ENCODE data around the gene SLC6A8. TPM values are rescaled to one million over a fixed set of nuclear protein-coding genes. Genes with fewer than 3 reads are reported as not detected.
A peak's percentile ranks its signal among the peaks of the same experiment; 100 is the strongest.
"Not testable (repeated sequence)": the region's sequence is repeated elsewhere in the genome, so short reads cannot be mapped to it uniquely, and the experiment has no call there.

SLC6A8 gene
- total RNA-seq, 4 donors from 2014 or later = 26.5 to 43.5 (median 34.5) TPM

DNA sequence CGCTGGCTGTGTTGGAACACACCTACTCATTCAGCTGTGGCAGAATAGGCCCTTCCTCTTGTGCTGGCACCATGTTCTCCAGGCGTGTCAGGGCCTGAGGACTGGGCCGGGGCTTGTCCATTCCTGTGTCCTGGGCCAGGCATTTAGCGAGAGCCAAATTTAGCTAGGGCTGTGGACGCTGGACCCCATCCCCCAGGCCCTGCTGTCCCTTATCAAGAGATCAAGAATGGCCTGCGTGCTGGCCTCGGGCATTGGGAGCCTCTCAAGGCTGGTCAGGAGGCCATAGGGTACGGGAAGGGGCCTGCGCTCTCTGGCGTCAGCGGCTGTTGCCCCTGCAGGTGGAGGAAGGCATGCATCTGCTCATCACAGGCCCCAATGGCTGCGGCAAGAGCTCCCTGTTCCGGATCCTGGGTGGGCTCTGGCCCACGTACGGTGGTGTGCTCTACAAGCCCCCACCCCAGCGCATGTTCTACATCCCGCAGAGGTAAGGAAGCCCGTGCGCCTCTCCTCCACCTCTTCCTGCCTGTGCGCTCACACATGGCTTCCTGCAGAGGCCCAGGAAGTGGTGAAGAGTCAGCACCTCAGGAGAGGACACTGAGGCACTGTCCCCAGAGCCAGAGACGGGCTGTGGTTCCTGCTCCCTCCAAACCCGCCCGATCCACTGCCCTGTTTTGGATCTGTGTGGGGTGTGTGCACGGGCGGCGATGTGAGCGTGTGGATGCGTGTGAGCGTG is 52.2 kb downstream of the SLC6A8 start:
- no peak overlapping the region for H3K4me3 ChIP-seq (ENCODE audit: low read depth, poor library complexity, severe bottlenecking)
- TF ChIP-seq, protein P1, sequence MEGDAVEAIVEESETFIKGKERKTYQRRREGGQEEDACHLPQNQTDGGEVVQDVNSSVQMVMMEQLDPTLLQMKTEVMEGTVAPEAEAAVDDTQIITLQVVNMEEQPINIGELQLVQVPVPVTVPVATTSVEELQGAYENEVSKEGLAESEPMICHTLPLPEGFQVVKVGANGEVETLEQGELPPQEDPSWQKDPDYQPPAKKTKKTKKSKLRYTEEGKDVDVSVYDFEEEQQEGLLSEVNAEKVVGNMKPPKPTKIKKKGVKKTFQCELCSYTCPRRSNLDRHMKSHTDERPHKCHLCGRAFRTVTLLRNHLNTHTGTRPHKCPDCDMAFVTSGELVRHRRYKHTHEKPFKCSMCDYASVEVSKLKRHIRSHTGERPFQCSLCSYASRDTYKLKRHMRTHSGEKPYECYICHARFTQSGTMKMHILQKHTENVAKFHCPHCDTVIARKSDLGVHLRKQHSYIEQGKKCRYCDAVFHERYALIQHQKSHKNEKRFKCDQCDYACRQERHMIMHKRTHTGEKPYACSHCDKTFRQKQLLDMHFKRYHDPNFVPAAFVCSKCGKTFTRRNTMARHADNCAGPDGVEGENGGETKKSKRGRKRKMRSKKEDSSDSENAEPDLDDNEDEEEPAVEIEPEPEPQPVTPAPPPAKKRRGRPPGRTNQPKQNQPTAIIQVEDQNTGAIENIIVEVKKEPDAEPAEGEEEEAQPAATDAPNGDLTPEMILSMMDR (IDR thresholded peaks at IDR 0.05) = no peak
- no peak for TF ChIP-seq POLR2A (IDR thresholded peaks at IDR 0.05)
- 80 to 84% methylated on average over 6 to 29 of the region's 29 CpGs for WGBS, 2 donors
- intact Hi-C loops (cut with DNase I; ENCODE audit: low total_unique reads) = no loop called here
- DNase-seq (ENCODE audit: low spot score in 2 of 2) = no peak

DNA sequence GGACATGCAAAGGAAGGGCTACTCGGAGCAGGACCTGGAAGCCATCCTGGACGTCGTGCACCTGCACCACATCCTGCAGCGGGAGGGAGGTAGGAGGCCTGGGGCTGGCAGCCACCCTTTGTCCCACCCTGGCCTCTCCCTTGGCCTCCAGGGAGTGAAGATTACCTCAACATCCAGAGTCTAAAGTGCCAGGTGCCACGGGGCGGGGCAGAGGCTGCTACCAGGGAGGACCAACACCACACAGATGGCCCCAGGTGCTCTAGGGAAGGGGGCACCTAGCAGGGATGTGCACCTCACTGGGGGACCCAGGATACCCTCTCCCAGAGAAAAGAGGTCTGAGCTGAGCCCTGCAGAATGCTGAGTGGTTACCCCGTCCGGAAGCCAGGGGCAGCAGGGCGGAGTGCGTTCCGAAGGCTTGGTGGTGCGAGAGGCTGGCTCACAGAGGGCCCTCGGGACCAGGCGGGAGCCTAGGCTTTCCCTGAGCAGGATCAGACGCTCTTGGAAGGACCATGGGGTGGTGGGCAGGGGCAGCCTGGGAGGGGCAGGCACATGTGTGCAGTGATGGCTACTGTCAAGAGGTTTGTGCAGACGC is 53.0 kb downstream of the SLC6A8 start:
- DNase-seq (ENCODE audit: low spot score in 2 of 2) = peak in 1 of 2 donors; percentile 70
- no peak overlapping the region for H3K4me3 ChIP-seq (ENCODE audit: low read depth, poor library complexity, severe bottlenecking)
- TF ChIP-seq, protein P1 (IDR thresholded peaks at IDR 0.05) = no peak
- no peak for TF ChIP-seq POLR2A (IDR thresholded peaks at IDR 0.05)
- intact Hi-C loops (cut with DNase I; ENCODE audit: low total_unique reads) = no loop called here
- WGBS, 2 donors = 71 to 88% methylated on average over 7 to 16 of the region's 16 CpGs

DNA sequence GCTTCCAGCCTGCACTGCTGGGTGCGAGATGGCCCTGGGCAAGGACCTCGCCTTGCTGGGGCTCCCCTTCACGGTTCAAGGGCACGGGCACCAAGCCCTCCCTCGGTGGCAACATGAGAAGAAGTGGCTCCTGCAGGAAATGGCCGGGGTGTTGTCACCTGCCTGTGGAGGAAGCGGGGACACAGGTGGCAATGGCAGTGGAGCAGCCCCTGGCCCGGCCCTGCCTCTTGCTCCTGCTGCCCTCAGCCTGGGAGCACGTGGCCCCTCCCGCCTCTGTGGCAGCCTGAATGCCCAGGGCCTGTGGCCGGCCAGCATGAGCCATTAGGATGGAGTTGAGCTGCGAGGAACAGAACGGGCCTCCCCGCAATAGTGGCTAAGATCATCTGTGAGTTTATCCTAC is 53.7 kb downstream of the SLC6A8 start:
- TF ChIP-seq POLR2A (IDR thresholded peaks at IDR 0.05) = no peak
- TF ChIP-seq, protein P1 (IDR thresholded peaks at IDR 0.05) = no peak
- intact Hi-C loops (cut with DNase I; ENCODE audit: low total_unique reads) = no loop called here
- 94 to 95% methylated on average over 3 to 13 of the region's 14 CpGs for WGBS, 2 donors
- H3K4me3 ChIP-seq (ENCODE audit: low read depth, poor library complexity, severe bottlenecking) = no peak overlapping the region
- DNase-seq (ENCODE audit: low spot score in 2 of 2) = peak in 1 of 2 donors; percentile 74

DNA sequence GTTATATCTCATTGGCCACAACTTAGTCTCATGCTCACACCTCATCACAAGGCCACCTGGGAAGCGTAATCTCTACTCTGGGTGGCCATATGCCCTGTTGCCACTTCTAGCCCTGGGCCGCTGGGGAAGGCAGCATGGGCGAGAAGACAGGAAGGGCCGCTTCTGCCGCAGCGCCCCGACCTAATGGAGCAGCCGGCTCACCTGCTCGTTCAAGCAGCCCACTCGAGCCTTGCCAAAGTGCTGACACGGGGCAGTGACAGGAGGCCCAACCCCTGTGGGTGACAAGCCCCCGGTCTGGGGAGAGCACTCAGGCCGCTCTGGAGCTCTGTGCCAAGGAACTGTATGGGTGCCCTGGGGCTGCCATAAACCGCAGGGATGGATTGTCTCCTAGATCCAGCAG is 54.4 kb downstream of the SLC6A8 start:
- WGBS, 2 donors = 93 to 94% methylated on average over 12 to 13 of the region's 14 CpGs
- peak in 1 of 2 donors; percentile 82 for DNase-seq (ENCODE audit: low spot score in 2 of 2)

DNA sequence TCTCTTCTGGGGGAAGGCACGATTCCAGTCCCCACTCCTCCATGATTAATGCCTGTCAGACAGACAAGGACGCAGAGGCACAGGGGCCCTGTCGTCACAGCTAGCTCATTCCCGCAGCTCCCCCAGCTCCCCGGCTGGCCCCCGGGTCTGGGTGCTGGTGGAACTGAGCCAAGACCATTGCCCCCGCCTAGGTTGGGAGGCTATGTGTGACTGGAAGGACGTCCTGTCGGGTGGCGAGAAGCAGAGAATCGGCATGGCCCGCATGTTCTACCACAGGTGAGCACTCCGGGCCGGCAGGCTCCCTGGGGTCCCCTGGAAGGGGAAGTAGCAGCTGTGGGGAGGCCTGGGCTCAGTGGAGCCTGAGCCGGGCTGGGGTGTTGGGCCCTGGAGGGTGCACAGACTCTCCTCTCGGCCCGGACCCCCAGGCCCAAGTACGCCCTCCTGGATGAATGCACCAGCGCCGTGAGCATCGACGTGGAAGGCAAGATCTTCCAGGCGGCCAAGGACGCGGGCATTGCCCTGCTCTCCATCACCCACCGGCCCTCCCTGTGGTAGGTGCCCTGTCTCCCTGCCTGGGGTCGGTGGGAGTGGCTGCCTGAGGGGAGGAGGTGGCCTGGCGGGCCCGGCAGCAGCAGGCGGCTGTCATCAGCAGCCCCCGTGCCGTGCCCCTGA is 55.2 kb downstream of the SLC6A8 start:
- H3K4me3 ChIP-seq (ENCODE audit: low read depth, poor library complexity, severe bottlenecking); intact Hi-C loops (cut with DNase I; ENCODE audit: low total_unique reads): not testable (repeated sequence)
- DNase-seq (ENCODE audit: low spot score in 2 of 2) = peak in 1 of 2 donors; percentile 86
- WGBS, 2 donors = 69 to 75% methylated on average over 13 to 32 of the region's 32 CpGs

More for the DNA sequence above, 54.4 kb downstream of the SLC6A8 start:
- H3K4me3 ChIP-seq (ENCODE audit: low read depth, poor library complexity, severe bottlenecking); intact Hi-C loops (cut with DNase I; ENCODE audit: low total_unique reads): not testable (repeated sequence)

DNA sequence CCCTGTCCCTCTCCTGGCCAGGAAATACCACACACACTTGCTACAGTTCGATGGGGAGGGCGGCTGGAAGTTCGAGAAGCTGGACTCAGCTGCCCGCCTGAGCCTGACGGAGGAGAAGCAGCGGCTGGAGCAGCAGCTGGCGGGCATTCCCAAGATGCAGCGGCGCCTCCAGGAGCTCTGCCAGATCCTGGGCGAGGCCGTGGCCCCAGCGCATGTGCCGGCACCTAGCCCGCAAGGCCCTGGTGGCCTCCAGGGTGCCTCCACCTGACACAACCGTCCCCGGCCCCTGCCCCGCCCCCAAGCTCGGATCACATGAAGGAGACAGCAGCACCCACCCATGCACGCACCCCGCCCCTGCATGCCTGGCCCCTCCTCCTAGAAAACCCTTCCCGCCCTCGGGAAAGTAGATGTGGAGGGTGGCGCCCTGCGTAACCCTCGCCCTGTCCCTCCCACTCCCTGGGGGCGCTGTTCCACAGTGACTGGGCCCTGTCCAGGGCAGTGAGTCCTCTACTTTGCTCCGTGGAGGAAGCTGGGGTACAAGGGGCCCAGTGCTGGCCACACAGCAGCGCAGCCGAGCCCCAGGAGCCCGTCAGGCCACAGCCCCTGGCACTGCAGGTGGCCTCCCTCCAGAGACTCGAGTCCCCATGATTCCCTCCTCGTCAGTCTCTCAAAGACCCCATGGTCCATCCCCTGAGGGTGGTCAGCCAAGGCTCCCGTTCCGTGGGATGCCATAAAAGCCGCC is 55.9 kb downstream of the SLC6A8 start:
- DNase-seq (ENCODE audit: low spot score in 2 of 2) = peak; percentile 70 to 94
- intact Hi-C loops (cut with DNase I; ENCODE audit: low total_unique reads); H3K4me3 ChIP-seq (ENCODE audit: low read depth, poor library complexity, severe bottlenecking): not testable (repeated sequence)
- WGBS, 2 donors = 39 to 40% methylated on average over 4 to 15 of the region's 35 CpGs
